HepG2 (cell line): ENCODE data around the gene CSNK2B. TPM values are rescaled to one million over a fixed set of nuclear protein-coding genes. Genes with fewer than 3 reads are reported as not detected.

Source experiments
- BCLAF1 ChIP-seq: fragments of 450-650 bp; IDR thresholded peaks from 2 replicates; pipeline ENCODE4 v1.6.1; 2017; ENCODE audit warnings: mild to moderate bottlenecking
- EHMT2 ChIP-seq: fragments of 200-600 bp; sonication (generic); IDR thresholded peaks from 2 replicates; pipeline ENCODE4 v1.7.0; 2017; ENCODE audit warnings: antibody characterized with exemption, low read depth, low read length, borderline replicate concordance
- EP300 ChIP-seq, 3 experiments: sonication (generic) in 1 of 3; formaldehyde crosslinking in 1 of 3; IDR thresholded peaks; 2 replicates each; pipeline versions ENCODE4 v1.5.1 to v1.6.1; 2011 to 2020; ENCODE audit warnings: low read depth in 2 of 3, low read length in 2 of 3, borderline replicate concordance in 1 of 3, improper control_type of control experiment in 1 of 3, mild to moderate bottlenecking in 1 of 3, missing genetic modification reagents in 1 of 3, moderate library complexity in 1 of 3
- HMGA1 ChIP-seq: sonication (generic); formaldehyde crosslinking; conservative IDR thresholded peaks from 2 replicates; pipeline ENCODE4 v1.4.0; 2020; ENCODE audit warnings: missing genetic modification reagents
- MTA3 ChIP-seq: sonication (generic); formaldehyde crosslinking; IDR thresholded peaks from 2 replicates; pipeline ENCODE4 v1.4.0; 2020; ENCODE audit warnings: missing genetic modification reagents
- PHB2 ChIP-seq: fragments of 450-650 bp; IDR thresholded peaks from 2 replicates; pipeline ENCODE4 v1.6.1; 2018; ENCODE audit not compliant: partially characterized antibody
- ZBTB2 ChIP-seq: sonication (generic); formaldehyde crosslinking; IDR thresholded peaks from 2 replicates; pipeline ENCODE4 v1.8.0; 2022; ENCODE audit warnings: low read depth, missing genetic modification reagents
- ZC3H4 ChIP-seq: sonication (generic); formaldehyde crosslinking; IDR thresholded peaks from 2 replicates; pipeline ENCODE4 v1.4.0; 2020; ENCODE audit warnings: missing genetic modification reagents, borderline replicate concordance
- ZNF180 ChIP-seq: sonication (generic); formaldehyde crosslinking; IDR thresholded peaks from 2 replicates; pipeline ENCODE4 v1.4.0; 2020; ENCODE audit warnings: low read depth, missing genetic modification reagents, borderline replicate concordance
- ZNF256 ChIP-seq: sonication (generic); formaldehyde crosslinking; conservative IDR thresholded peaks from 2 replicates; pipeline ENCODE4 v1.4.0; 2020; ENCODE audit warnings: missing genetic modification reagents
- ZNF3 ChIP-seq: IDR thresholded peaks from 2 replicates; pipeline ENCODE4 v1.7.0; 2017; ENCODE audit warnings: inconsistent platforms
- ZNF337 ChIP-seq: sonication (generic); formaldehyde crosslinking; IDR thresholded peaks from 2 replicates; pipeline ENCODE4 v1.5.1; 2020; ENCODE audit warnings: missing genetic modification reagents, low read depth, mild to moderate bottlenecking, borderline replicate concordance
- ZNF460 ChIP-seq: sonication (generic); formaldehyde crosslinking; IDR thresholded peaks from 2 replicates; pipeline ENCODE4 v1.5.1; 2020; ENCODE audit warnings: missing genetic modification reagents, mild to moderate bottlenecking, borderline replicate concordance
- ZNF782 ChIP-seq: sonication (generic); formaldehyde crosslinking; IDR thresholded peaks from 2 replicates; pipeline ENCODE4 v1.4.0; 2020; ENCODE audit warnings: missing genetic modification reagents, mild to moderate bottlenecking, borderline replicate concordance
- ZSCAN21 ChIP-seq: sonication (generic); formaldehyde crosslinking; IDR thresholded peaks from 2 replicates; pipeline ENCODE4 v1.8.0; 2022; ENCODE audit warnings: mild to moderate bottlenecking, missing genetic modification reagents, moderate library complexity, borderline replicate concordance
- ZSCAN22 ChIP-seq: sonication (generic); formaldehyde crosslinking; IDR thresholded peaks from 2 replicates; pipeline ENCODE4 v1.4.0; 2020; ENCODE audit warnings: mild to moderate bottlenecking, missing genetic modification reagents
- polyA plus RNA-seq, 8 experiments: library from polyadenylated mRNA; depleted of rRNA in 3 of 8; stranded (reverse) in 7 of 8; unstranded in 1 of 8; fragments of >200 nt; fragmentation: Illumina TruSeq in 4 of 8; extraction: Trizol in 4 of 8; gene quantifications; 2 replicates each; pipeline versions ENCODE4 v1.2.1 to v1.2.3, GENCODE V29; 2011 to 2016; ENCODE audit warnings: low read depth in 4 of 8, missing spikeins in 1 of 8, mixed read lengths in 1 of 8; ENCODE audit not compliant: insufficient read depth in 1 of 8
- total RNA-seq, 5 experiments: library from RNA; depleted of rRNA; stranded (reverse); fragments of >200 nt; fragmentation: Illumina TruSeq; extraction: Trizol; gene quantifications; 2 replicates each; pipeline ENCODE4 v1.2.3, GENCODE V29; 2016; ENCODE audit warnings: low read depth in 1 of 5
- TF ChIP-seq, protein P1 (sequence below): sonication (generic); formaldehyde crosslinking; IDR thresholded peaks from 2 replicates; pipeline ENCODE4 v1.4.0; 2020; ENCODE audit warnings: missing genetic modification reagents
- TF ChIP-seq, protein P2 (sequence below): IDR thresholded peaks from 2 replicates; pipeline ENCODE4 v1.6.1; 2016; ENCODE audit warnings: low read depth, missing genetic modification reagents, missing compliant biosample characterization

Gene CSNK2B
- total and polyA plus RNA-seq, 2 of the 13 experiments (the other 11 are each of a cell fraction or from before 2014, with no cell fraction given) = 111 to 296 TPM

GRCh38 chr6:31680226-31681134 is 14.6 kb downstream of the CSNK2B start, which contains the start of gene LY6G5C (continued):
- no peak for TF ChIP-seq ZC3H4 (CRISPR knock-in tag)
- TF ChIP-seq, protein P1, sequence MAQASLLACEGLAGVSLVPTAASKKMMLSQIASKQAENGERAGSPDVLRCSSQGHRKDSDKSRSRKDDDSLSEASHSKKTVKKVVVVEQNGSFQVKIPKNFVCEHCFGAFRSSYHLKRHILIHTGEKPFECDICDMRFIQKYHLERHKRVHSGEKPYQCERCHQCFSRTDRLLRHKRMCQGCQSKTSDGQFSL (CRISPR knock-in tag) = no peak
- no peak for TF ChIP-seq ZNF180 (CRISPR knock-in tag)
- TF ChIP-seq ZNF782 (CRISPR knock-in tag) = peak; percentile 12; the same call in 1 of the 2 replicates
- no peak for TF ChIP-seq ZNF460 (CRISPR knock-in tag)
- no peak for TF ChIP-seq ZNF256 (CRISPR knock-in tag)
- no peak for TF ChIP-seq ZNF337 (CRISPR knock-in tag)
- TF ChIP-seq MTA3 = no peak
- TF ChIP-seq EHMT2 = no peak
- no peak for TF ChIP-seq ZSCAN22 (CRISPR knock-in tag)
- TF ChIP-seq, protein P2, sequence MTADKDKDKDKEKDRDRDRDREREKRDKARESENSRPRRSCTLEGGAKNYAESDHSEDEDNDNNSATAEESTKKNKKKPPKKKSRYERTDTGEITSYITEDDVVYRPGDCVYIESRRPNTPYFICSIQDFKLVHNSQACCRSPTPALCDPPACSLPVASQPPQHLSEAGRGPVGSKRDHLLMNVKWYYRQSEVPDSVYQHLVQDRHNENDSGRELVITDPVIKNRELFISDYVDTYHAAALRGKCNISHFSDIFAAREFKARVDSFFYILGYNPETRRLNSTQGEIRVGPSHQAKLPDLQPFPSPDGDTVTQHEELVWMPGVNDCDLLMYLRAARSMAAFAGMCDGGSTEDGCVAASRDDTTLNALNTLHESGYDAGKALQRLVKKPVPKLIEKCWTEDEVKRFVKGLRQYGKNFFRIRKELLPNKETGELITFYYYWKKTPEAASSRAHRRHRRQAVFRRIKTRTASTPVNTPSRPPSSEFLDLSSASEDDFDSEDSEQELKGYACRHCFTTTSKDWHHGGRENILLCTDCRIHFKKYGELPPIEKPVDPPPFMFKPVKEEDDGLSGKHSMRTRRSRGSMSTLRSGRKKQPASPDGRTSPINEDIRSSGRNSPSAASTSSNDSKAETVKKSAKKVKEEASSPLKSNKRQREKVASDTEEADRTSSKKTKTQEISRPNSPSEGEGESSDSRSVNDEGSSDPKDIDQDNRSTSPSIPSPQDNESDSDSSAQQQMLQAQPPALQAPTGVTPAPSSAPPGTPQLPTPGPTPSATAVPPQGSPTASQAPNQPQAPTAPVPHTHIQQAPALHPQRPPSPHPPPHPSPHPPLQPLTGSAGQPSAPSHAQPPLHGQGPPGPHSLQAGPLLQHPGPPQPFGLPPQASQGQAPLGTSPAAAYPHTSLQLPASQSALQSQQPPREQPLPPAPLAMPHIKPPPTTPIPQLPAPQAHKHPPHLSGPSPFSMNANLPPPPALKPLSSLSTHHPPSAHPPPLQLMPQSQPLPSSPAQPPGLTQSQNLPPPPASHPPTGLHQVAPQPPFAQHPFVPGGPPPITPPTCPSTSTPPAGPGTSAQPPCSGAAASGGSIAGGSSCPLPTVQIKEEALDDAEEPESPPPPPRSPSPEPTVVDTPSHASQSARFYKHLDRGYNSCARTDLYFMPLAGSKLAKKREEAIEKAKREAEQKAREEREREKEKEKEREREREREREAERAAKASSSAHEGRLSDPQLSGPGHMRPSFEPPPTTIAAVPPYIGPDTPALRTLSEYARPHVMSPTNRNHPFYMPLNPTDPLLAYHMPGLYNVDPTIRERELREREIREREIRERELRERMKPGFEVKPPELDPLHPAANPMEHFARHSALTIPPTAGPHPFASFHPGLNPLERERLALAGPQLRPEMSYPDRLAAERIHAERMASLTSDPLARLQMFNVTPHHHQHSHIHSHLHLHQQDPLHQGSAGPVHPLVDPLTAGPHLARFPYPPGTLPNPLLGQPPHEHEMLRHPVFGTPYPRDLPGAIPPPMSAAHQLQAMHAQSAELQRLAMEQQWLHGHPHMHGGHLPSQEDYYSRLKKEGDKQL (CRISPR knock-in tag) = no peak
- TF ChIP-seq BCLAF1 = no peak
- TF ChIP-seq ZNF3 = no peak
- no peak for TF ChIP-seq HMGA1 (CRISPR knock-in tag)
- TF ChIP-seq EP300 (IDR thresholded peaks at IDR 0.05; ENCODE audit: low read depth in 2 of 2, low read length in 2 of 2) = no peak
- no peak; the same call in 1 of the 2 replicates for TF ChIP-seq EP300 (CRISPR knock-in tag; IDR thresholded peaks at IDR 0.05; ENCODE audit: borderline replicate concordance)
- TF ChIP-seq ZBTB2 = no peak
- TF ChIP-seq ZSCAN21 (CRISPR knock-in tag) = no peak
- TF ChIP-seq PHB2 = no peak
